Activated T-cell treated with anti-CD3 and anti-CD28 coated beads, Interleukin-2, amount 50 U/mL, for 48 hours (primary cell): ENCODE results near the gene DDX60.
A peak's percentile ranks its signal among the peaks of the same experiment; 100 is the strongest.
"Not testable (repeated sequence)": the region's sequence is repeated elsewhere in the genome, so short reads cannot be mapped to it uniquely, and the experiment has no call there.

ENCODE experiments used
- DNase-seq, 2 experiments: peaks; one replicate each; pipeline ENCODE4 v3.0.0-alpha.2; 2020

DDX60 gene, protein sequence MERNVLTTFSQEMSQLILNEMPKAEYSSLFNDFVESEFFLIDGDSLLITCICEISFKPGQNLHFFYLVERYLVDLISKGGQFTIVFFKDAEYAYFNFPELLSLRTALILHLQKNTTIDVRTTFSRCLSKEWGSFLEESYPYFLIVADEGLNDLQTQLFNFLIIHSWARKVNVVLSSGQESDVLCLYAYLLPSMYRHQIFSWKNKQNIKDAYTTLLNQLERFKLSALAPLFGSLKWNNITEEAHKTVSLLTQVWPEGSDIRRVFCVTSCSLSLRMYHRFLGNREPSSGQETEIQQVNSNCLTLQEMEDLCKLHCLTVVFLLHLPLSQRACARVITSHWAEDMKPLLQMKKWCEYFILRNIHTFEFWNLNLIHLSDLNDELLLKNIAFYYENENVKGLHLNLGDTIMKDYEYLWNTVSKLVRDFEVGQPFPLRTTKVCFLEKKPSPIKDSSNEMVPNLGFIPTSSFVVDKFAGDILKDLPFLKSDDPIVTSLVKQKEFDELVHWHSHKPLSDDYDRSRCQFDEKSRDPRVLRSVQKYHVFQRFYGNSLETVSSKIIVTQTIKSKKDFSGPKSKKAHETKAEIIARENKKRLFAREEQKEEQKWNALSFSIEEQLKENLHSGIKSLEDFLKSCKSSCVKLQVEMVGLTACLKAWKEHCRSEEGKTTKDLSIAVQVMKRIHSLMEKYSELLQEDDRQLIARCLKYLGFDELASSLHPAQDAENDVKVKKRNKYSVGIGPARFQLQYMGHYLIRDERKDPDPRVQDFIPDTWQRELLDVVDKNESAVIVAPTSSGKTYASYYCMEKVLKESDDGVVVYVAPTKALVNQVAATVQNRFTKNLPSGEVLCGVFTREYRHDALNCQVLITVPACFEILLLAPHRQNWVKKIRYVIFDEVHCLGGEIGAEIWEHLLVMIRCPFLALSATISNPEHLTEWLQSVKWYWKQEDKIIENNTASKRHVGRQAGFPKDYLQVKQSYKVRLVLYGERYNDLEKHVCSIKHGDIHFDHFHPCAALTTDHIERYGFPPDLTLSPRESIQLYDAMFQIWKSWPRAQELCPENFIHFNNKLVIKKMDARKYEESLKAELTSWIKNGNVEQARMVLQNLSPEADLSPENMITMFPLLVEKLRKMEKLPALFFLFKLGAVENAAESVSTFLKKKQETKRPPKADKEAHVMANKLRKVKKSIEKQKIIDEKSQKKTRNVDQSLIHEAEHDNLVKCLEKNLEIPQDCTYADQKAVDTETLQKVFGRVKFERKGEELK (N-terminal part only)

GRCh38 chr4:168318266-168318895 is at the start of gene DDX60:
Gene DDX60, minus strand, starts transcription at chr4:168318752. Its CDS starts 7,493 bp downstream, at chr4:168311259.
- peak; percentile 79 to 84 for DNase-seq

DNA sequence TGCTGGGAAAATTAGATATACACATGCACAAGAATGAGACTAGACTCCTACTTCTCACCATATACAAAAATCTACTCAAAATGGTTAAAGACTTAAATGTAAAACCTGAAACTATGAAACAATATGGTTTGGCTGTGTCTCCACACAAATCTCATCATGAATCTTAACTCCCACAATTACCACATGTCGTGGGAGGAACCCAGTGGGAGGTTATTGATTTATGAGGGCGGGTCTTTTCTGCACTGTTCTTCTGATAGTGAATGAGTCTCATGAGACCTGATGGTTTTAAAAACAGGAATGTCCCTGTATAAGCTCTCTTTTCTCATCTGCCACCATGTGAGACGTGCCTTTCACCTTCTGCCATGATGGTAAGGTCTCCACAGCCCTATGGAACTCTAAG is 48.5 kb upstream of the DDX60 start:
- DNase-seq: no peak

DNA sequence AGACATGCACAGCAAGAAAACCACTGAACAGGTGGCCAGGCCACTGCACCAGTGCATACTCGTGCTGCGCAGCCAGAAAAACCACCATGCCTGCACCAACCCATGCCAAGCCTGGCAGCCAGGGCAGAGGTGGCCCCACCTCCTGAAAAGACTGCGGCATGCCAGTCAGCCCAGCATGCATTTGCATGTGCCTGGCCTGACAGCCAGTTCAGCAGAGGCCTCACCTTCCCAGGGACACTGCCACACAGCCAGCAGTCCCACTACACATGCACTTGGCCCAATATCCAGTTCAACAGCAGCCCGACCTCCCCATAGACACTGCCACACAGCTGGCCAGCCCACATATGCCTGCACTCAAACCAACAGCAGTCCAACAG is 43.5 kb upstream of the DDX60 start:
- DNase-seq: no peak

DNA sequence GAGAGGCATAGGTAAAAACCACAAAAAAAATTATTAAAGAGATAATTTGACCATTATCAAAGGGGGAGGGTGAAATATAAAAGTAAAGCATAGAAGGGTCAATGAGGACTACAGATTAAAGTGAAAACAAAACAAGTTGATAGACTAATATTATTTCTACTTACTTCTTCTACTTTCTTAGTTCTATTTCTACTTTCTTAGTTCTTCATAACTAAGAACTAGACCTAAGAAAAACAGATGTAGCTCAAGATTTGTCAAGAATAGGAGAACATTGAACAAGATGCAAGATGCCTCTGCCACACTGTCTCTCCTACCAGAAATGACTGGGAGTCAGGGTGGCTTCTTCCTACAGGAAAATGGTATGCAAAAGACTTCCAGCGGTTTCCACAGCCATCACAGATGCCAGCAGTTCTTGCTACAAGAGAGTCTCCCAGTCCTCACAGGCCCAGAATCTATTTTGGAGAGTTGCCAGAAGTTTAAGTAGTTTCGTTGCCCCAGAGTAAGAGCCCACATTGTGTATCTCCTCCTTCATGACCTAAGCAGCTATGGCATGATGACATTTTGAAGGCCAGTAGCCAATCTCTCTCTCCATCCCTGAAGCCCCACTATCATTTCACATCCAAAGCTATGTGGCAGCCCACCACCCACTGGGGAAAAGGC is 42.9 kb upstream of the DDX60 start:
- no peak for DNase-seq

GRCh38 chr4:168360271-168360670 is 41.7 kb upstream of the DDX60 start:
- no peak for DNase-seq

DNA sequence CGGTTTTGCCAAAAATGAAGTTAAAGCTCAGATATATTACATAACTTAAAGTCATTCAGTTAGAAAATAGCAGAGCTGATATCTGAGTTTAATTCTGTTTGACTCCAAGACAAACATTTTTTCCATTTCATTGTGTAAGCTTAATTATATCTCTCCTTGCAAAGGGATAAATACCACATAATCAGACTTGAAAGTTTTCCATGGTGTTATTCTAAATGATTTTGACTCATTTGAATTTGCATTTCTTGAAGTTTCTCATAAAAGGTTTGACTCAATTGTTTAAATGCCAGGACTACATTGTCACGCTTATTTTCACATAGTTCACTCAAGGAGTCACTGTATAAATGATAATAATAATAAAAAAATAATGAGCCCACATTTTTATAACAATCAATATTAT is 39.4 kb upstream of the DDX60 start:
- DNase-seq: no peak

- DNase-seq: no peak
Observed at GRCh38 chr4:168353746-168354145, 35.2 kb upstream of the DDX60 start.

DNA sequence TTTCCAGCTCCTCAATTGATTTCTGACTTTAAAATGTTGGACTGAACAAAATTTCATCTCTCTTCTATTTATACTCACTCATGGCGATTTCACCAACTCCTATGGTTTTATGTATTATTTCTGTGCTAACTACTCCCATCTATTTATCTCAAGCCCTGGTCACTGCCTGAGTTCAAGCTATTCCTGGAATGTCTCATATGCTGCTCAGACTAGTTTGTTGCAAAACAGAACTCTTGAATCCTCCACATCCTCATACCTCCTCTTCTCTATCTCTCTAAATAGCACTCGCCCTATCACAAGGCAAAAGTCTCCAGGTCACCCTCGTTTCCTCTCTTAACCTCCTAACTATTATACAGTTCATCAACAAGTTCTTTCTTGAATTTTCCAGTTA is 19.0 kb upstream of the DDX60 start:
- no peak for DNase-seq

DNA sequence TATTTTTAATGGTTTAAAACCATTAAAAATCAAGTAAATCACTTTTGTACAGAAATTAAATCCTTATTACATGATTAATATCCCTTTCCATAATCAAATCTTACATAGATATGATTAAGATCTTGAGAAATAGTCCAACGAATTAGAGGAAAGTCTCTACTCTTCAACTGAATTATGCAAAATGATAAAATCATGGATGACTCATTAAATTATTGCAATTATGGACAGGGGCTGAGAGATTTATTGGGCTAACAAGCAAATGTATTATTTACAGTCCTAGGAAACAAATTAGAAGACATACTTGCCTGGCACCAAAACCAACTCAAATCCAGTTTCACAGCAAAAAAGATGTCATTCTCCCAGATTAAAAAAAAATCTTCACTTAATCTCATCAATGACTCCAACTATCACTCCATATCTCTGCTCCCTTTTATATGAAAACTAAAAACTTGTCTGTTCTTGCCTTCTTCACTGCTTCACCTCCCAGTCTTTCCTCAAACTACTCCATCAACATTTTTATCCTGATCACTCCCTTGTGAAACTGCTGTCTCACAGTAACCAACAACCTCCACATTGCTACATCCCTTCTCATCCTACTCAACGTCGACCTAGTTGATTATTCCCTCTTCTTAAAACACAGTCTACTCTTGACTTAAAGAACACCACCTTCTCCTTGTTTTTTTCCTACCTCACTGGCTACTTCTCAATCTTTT is 18.4 kb upstream of the DDX60 start:
- DNase-seq: no peak

DNA sequence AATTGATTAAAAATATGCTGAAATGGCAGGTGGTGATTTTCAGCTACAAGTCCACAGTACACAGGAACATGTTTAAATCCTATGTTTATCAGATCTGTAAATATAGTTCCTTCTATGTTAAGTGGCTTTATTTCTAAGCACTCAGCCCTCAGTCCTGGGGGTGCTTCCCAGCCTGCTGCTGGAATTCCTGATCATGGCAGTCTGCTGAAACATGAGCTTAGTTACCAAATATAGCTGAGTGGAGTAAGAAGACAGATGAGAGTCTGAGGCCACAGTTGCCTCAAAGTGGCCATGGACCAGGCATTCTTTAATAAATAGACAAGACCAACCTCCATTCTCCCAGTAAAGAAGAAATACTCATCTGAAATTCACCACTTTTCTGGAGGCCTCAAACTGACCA is 17.1 kb upstream of the DDX60 start:
- no peak for DNase-seq

- no peak for DNase-seq
Observed at GRCh38 chr4:168334053-168334452, 15.5 kb upstream of the DDX60 start.

DNA sequence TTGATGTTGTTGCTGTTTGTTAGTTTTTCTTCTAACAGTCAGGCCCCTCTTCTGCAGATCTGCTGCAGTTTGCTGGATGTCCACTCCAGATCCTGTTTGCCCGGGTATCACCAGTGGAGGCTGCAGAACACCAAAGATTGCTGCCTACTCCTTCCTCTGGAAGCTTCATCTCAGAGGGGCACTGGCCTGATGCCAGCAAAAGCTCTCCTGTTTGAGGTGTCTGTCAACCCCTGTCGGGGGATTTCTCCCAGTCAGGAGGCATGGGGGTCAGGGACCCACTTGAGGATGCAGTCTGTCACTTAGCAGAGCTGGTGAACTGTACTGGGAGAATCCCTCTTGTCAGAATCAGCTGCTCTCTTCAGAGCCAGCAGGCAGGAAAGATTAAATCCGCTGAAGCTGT is 12.0 kb upstream of the DDX60 start:
- DNase-seq: not testable (repeated sequence)

- DNase-seq: no peak
Observed at GRCh38 chr4:168325591-168325990, 7.0 kb upstream of the DDX60 start.

DNA sequence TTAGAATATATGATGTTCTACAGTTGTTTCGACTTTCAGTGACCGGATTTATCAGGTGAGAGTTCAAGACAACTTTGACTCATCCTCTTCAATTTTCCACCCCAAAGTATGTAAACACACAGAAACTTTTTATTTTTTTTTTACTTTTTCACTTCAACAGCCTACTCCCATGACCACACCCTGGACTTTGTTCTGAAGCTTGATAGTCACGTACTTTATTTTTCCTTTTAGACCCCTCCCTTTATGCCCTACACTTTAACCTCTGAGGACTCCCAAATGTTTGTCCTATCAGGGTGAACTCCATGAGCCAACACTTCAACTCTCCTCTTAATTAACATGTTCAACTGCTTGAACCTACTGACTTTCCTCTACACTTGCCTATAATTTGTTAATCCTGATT is 2.5 kb upstream of the DDX60 start:
- DNase-seq: no peak

DNA sequence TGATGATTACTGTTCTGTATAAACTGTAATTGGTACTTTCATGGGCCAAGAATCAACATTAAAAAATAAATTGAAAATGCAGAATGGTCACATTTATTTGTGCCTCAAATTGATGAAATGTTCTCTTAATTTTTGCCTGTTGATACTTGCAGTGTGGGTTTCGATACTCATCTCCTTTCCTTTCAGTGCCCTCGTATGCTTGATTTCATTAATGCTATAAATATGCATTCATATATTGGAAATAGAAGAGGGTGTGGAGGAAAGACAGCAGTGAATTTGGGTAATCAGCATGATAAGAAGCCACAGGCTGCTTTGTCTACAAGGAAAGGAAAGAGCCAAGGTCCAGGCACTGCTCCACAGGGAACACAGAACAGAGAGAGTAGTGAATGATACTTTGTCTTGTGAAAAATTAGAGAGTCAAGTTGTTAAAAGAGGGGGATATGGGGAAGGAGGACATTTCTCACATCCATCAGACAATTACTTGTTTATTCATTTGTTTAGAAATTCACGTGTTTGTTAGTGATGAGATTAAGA is 1.0 kb upstream of the DDX60 start:
- DNase-seq: no peak

- DNase-seq: no peak
Observed at GRCh38 chr4:168317621-168318020, 931 bp downstream of the DDX60 start.

DNA sequence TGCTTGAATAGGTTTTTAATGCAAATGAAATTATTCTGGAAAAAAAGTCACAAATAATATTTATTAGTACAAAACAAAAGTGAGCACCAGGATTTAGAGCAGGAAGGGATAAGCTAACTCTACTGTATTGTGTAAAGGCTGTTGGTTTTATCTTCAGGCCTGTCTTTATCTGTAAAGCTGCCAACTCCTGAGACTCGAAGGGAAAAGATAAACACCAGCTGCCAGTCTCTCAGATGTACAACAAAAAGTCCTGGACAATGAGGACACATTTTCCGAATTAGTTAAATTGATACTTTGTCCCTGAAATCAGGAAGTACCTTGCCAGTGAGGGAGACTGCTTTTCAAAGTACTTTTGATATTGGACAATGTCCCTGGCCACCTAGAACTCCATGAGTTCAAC is 8.8 kb downstream of the DDX60 start:
- DNase-seq: no peak

DNA sequence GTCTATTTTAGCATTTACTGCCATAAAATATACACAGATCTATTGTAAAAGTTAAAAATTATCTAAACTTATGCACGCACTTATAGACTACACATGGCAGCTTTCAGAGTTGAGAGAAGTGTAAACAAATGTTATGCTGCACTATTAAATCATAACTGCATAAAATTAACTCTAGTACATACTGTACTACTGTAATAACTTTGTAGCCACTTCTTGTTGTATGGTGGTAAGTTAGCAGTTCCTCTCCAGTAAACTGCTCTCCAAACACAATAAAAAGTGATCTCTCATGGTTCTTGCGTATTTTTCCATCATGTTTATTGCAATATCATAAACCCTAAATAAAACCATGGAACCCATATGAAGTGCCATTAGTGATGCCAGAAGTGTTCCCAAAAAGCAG is 9.6 kb downstream of the DDX60 start:
- DNase-seq: no peak

GRCh38 chr4:168306476-168306875 is 12.1 kb downstream of the DDX60 start:
- DNase-seq: no peak

GRCh38 chr4:168304744-168305459 is 13.7 kb downstream of the DDX60 start:
- no peak for DNase-seq

DNA sequence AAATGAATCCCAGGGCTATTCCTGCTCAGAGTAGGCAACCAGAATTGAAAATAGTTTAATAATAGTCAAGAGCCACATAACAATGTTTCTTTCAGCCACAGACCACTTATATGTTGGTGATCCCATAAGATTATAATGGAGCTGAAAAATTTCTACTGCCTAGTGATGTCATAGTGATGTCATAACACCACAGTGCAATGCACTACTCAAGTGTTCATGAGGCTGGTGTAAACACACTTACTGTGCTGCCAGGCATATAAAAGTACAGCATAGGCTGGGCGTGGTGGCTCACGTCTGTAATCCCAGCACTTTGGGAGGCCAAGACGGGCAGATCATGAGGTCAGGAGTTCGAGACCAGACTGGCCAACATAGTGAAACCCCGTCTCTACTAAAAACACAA is 15.1 kb downstream of the DDX60 start:
- not testable (repeated sequence) for DNase-seq
